NOMO-1 treated with DMSO at 0.1 percent for 48 hours (cell line): ENCODE data around the gene RANGRF.

Experiments used
- DNase-seq: peaks from one replicate; lab custom pipeline; 2025; ENCODE audit not compliant: unreplicated experiment; lab: John Stamatoyannopoulos, UW

The RANGRF gene

DNA sequence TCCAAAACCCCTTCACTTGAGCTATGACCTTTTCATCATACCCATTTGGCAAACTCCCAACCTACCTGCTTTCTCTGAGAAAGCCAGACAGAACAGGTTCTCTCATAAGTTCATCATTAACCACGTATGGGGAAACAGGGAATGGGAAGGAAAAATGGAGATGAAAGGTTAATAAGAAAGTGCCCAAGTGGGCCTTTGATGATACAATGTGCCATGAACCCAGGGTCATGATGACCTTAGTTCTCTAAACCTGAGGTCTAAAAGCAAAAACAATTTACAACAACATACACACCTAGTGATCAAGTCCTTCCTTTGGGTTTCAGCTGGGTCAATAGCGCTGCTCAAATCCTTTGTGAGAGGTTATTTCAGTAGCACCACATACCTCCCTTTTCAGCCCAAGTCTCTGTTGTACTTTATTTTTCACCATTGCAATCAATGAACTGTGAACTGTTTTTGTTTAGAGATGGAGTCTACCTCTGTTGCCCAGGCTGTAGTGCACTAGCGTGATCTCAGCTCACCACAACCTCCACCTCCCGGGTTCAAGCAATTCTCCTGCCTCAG, 14.5 kb upstream of the RANGRF start:
- no peak for DNase-seq

DNA sequence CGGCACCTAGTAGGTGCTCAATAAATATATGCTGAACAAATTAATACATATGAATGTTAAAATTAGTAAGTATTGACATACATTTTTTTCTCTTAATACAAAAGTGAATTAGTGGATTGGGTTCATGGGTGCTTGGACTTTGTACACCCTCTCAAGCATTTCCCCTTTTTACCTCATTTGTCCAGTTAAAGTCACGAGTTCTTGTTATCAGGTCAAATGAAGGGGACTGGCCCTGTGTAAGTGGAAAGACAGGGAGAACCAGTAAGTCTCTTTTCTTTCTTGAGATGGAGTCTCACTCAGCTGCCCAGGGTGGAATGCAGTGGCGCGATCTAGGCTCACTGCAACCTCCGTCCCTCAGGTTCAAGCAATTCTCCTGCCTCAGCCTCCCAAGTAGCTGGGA, 13.7 kb upstream of the RANGRF start:
- no peak for DNase-seq

GRCh38 chr17:8275421-8276290, 12.8 kb upstream of the RANGRF start:
- DNase-seq = no peak

- DNase-seq = no peak
These were observed 11.2 kb upstream of the RANGRF start for GRCh38 chr17:8277317-8277716.

DNA sequence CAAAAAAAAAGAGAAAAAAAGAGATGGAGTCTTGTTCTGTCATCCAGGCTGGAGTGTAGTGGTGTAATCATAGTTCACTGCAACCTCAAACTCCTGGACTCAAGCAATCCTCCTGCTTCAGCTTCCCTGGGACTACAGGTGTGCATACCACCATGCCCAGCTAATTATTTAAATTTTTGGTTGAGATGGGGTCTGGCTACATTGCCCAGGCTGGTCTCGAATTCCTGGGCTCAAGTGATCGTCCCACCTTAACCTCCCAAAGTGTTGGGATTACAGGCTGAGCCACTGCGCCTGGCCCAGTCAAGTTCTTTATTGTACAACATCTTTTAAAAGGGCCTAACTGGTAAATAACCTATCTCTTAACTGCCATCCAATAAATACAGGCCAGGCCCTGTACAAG, 6.1 kb upstream of the RANGRF start:
- DNase-seq = no peak

DNA sequence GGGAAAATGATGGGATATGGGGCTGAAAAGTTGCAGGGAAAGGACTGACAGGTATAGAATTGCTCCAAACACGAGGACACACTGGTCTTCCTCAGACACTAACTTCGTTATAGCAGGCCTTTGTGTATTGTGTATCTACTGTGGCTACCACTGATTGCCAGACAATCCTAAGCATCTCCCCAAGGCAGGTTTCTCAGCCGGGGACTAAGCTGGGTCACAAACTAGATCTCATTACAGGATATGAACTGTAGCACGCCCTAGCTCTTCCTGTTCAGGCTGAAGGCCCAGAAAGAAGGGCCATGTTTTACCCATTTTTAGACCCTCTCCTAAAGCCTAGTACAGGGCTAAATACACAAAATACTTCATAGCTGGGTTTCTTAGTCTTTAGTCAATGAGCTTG, 5.1 kb upstream of the RANGRF start:
- DNase-seq = no peak

DNA sequence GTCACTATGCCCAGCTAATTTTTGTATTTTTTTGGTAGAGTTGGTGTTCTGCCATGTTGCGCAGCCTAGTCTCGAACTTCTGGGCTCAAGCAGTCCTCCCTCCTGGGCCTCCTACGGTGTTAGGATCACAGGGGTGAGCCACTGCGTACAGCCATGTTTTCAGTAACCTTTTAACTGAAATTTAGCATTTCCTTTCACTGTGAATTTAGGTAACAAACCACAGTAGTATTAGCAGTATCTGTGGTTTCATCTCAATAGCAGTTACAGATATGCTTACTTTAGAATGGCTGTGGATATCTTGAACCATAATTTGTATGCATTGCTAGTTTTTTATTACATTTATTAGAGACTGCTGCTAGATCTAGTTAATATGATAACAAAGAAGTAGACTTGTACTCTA, 4.3 kb upstream of the RANGRF start:
- DNase-seq = no peak

- DNase-seq = peak; percentile 21
These were observed 2.9 kb upstream of the RANGRF start for GRCh38 chr17:8285270-8286181.

- no peak for DNase-seq
These were observed 677 bp upstream of the RANGRF start for GRCh38 chr17:8287651-8288335.

DNA sequence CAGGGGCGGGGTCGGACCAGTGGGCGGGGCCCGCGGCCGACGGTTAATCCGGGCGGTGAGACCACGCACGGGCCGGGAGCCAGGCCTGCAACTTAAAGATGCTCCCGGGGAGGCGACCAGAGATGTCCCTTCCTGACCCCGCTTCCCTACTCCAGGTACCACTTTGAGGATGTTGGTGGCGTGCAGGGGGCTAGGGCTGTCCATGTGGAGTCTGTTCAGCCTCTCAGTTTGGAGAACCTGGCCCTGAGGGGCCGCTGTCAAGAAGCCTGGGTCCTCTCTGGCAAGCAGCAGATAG, 580 bp downstream of the RANGRF start:
- DNase-seq = peak; percentile 28

DNA sequence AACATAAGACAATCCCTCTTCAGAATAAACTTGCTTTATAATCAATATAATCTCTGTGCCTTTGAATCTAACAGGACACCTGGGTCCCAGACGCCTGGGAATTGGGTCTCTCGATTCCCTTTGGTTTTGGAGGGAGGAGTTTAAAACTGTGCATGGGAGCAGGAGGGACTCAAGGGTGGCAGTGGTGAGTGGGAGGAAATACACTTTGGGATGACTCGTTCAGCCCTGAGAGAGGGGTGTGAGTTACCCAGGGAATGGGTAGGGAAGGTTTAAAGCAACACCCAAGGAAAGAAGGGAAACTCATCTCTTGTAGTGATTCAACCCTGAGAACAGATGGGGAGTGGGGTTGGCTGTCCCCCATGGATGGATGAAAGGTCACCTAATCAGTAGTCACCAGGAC, 1.6 kb downstream of the RANGRF start:
- DNase-seq = no peak

DNA sequence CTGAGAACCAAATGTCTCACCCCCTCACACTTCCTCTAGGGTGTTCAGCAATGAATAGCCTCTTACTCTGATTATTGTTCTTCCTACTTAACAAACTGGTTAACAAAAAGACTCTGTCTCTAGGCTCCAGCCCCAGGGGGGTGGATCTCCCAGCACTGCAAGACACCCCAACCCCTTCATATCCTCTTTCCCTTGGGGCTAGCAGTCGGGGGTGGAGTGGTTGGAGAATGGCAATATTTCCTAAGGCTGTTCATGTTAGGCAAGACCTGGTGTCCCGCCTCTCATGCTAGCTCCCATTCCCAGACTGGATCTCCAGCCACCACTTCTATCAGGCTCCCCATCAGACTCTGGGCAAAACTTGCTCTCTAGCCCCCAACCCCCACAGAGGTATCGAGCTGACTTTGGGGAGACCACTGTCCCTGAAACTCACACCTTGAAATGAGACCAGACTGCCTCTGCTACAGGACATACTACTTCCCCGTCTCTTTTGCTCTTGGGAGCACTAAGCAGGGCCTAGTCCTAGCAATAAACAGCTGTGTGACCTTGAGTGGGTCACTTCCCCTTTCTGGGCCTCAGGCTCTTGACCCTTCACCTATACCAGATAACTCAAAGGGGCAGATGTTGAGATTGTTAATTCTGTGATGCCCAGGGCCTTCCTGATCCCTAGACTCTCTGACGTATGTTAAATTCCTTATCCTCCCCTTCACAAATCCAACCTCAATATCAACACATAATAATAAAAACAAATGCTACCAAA, 4.3 kb downstream of the RANGRF start:
- DNase-seq = peak; percentile 22

GRCh38 chr17:8294361-8294760, 5.9 kb downstream of the RANGRF start:
- no peak for DNase-seq

- no peak for DNase-seq
These were observed 6.4 kb downstream of the RANGRF start for GRCh38 chr17:8294814-8295316.

DNA sequence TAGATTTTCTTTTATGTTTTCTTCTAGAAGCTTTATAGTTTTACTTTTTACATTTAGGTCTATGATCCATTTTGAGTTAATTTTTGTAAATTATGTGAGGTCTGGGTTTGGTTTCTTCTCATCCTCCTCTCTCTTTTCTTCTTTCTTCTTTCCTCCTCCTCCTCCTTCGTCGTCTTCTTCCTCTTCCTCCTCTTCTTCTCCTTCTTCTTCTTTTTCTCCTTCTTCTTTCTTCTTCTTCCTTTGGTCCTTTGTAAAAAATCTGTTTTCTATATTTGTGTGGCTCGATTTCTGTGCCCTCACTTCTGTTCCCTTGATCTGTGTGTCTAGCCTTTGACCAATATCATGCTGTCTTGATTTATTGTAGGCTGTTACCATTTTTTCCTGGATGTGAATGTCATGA, 11.8 kb downstream of the RANGRF start:
- DNase-seq = no peak

GRCh38 chr17:8300627-8301242, 12.3 kb downstream of the RANGRF start:
- peak; percentile 67 for DNase-seq

- no peak for DNase-seq
These were observed 22.2 kb downstream of the RANGRF start for GRCh38 chr17:8310601-8311123.

GRCh38 chr17:8311131-8311790, 22.8 kb downstream of the RANGRF start:
- DNase-seq = no peak

DNA sequence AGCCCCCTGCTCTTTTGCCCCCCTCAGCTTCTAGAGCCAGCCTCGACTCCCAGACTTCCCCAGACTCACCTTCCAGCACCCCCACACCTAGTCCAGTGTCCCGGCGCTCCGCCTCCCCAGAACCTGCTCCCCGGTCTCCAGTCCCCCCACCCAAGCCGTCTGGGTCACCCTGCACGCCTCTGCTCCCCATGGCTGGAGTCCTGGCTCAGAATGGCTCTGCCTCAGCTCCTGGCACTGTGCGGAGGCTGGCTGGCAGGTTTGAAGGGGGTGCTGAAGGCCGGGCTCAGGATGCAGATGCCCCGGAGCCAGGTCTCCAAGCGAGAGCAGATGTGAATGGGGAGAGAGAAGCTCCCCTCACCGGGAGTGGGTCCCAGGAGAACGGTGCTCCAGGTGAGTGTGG, 23.8 kb downstream of the RANGRF start:
- no peak for DNase-seq
